ENCODE data around the gene CD27.
"Not testable (repeated sequence)": the region's sequence is repeated elsewhere in the genome, so short reads cannot be mapped to it uniquely, and the experiment has no call there.

The CD27 gene

GRCh38 chr12:6488240-6488639 is 43.5 kb downstream of the CD27 start:
- no peak for DNase-seq (ENCODE audit: low read depth)

GRCh38 chr12:6489449-6489848 is 44.7 kb downstream of the CD27 start:
- no peak for DNase-seq (ENCODE audit: low read depth)

DNA sequence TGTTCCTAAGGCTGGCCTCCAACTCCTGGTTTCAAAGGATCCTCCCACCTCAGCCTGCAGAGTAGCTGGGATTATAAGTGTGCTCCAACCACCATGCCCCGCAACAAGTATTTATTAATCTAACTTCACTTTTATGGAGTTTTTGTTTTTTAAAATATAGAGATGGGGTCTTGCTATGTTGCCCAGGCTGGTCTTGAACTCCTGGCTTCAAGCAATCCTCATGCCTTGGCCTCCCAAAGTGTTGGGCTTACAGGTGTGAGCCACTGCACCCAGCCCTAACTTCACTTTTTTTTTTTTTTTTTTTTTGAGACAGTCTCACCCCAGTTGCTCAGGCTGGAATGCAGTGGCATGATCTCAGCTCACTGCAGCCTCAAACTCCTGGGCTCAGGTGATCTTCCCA is 45.9 kb downstream of the CD27 start:
- not testable (repeated sequence) for DNase-seq (ENCODE audit: low read depth)

DNA sequence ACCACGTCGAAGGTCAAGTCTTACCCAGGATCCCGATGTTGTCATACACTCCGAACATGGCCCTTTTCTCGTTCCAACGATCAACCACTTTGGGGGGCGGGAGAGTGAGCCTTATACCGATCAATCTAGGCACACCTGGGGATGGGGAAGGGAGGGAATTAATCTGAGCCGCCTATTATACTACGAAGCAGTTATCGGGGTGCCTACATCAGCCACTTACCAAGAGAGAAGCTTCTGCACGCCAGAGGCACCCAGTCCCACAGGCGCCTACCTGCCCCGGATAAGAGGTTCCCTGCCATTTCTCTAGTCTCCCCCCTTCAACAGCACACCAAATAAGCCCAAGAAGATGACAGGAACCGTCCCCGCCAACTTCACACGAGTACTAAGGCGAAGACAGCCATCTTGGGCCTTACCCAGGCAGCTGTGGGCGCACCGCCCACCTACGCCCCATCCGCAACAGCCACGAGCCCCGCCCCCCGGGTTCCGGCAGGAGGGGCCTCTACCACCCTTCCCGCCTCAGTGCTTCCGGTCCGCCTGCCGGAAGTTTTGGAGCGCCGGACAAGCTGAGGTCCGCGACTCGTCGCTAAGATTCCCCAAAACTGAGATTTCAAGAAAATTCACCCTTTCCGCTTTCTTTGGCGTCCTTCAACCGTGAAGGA is 48.2 kb downstream of the CD27 start, which contains the start of gene MRPL51:
Gene MRPL51, minus strand, starts transcription at position 425 of the 659 bp plus-strand sequence. Its CDS starts 126 bp downstream, at position 299.
- DNase-seq (ENCODE audit: low read depth), result peak; percentile 86

GRCh38 chr12:6493497-6494257 is 48.9 kb downstream of the CD27 start, which contains the start of gene NCAPD2:
Gene NCAPD2, plus strand, starts transcription at chr12:6494102. Its CDS starts 997 bp downstream, at chr12:6495099.
- peak; percentile 86 for DNase-seq (ENCODE audit: low read depth)

DNA sequence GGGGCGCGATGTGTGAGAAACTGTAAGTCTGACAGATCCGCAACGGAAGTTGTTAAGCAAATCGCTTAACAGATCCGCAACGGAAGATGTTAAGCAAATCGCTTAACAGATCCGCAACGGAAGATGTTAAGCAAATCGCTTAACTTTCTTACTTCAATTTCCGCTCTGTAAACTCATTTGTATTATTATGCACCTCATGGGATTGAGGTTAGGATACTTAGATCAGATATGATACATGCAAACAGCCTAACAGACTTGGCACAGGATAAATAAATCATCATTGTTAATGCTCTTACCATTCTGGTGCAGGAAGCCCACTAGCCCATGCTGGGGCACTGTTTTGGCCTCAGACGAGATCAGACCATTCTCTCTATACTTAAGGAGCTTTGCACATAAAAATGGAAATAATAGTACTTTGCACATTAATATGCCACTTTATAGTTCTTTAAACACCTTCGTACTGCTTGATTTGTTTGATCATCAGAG is 49.5 kb downstream of the CD27 start:
- no peak for DNase-seq (ENCODE audit: low read depth)

GRCh38 chr12:6494968-6495367 is 50.2 kb downstream of the CD27 start:
- no peak for DNase-seq (ENCODE audit: low read depth)

GRCh38 chr12:6497291-6497690 is 52.5 kb downstream of the CD27 start:
- DNase-seq (ENCODE audit: low read depth), result not testable (repeated sequence)

- no peak for DNase-seq (ENCODE audit: low read depth)
Measured at GRCh38 chr12:6500466-6500865, 55.7 kb downstream of the CD27 start.
